GM10248 (cell line): ENCODE data around the gene GPR34.
"Not testable (repeated sequence)": the region's sequence is repeated elsewhere in the genome, so short reads cannot be mapped to it uniquely, and the experiment has no call there.

ENCODE experiments used
- CTCF ChIA-PET: fragments of 300-600 bp; sonication (Branson Sonifier 250); formaldehyde crosslinking; extraction: SDS; loops from one replicate; lab custom pipeline; 2021; ENCODE audit warnings: antibody characterized with exemption; lab: Yijun Ruan, JAX
- POLR2A ChIA-PET: fragments of 350-650 bp; sonication (Branson Sonifier 250); formaldehyde crosslinking; extraction: SDS; loops from one replicate; lab custom pipeline; 2020; ENCODE audit warnings: antibody characterized with exemption; lab: Yijun Ruan, JAX
- DNase-seq: peaks from one replicate; pipeline ENCODE4 v3.0.0; 2012; ENCODE audit errors: extremely low spot score
- CTCF ChIP-seq: IDR thresholded peaks from 2 replicates; pipeline ENCODE4 v1.5.1; 2012; ENCODE audit warnings: mild to moderate bottlenecking, low read depth; ENCODE audit errors: extremely low read depth, missing control alignments, control extremely low read depth

Gene GPR34

GRCh38 chrX:41664908-41665307, 23.9 kb upstream of the GPR34 start:
- DNase-seq: no peak
- no peak for TF ChIP-seq CTCF
- POLR2A ChIA-PET: no interaction called here
- CTCF ChIA-PET: no interaction called here

- CTCF ChIA-PET: interaction anchor here (1.5 kb wide), 1 partner anchor 8 kb away, joined by 3 read pairs; no protein-coding TSS in a partner anchor
- DNase-seq: no peak
- POLR2A ChIA-PET: no interaction called here
- no peak for TF ChIP-seq CTCF
Measured at GRCh38 chrX:41665686-41666085, 23.1 kb upstream of the GPR34 start.

DNA sequence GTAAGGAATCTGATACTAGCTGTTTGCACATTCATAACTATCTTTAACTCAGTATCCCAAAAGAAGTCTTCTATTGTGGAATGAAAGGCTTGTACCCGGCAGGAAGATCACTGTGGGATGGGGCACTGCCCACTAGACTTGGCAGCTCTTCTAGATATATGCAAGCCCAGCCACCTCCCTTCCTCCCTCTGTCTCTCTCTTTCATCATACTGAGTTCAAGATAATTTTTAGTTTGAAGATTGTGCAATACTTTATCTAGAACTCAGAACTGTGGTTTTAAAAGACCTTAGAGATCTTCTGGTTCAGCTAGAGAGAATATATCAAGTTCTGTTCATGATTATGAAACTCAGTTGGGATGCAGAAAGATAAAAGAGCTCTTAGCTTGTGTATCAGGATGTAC, 22.5 kb upstream of the GPR34 start:
- TF ChIP-seq CTCF: no peak
- DNase-seq: no peak
- ChIA-PET CTCF (interaction anchor here (1.5 kb wide), 1 partner anchor 9 kb away, joined by 3 read pairs; no protein-coding TSS in a partner anchor), POLR2A (no interaction called here)

DNA sequence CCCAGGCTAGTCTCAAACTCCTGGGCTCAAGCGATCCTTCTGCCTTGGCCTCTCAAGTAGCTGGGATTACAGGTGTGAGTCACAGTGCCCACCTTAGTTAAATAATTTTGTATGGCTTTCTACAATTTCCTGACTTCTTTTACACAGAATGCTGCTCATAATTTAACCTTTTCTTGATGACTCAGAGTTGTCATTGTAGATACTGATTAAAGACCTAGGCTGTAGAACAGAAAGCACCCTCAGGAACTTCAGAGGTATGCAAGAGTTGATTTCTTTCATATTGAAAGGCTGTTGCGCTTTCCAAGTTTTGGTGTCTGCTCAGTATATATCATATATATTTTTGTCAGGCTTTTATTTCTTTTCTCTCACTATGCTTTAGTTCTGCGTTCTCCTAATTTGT, 21.1 kb upstream of the GPR34 start:
- no peak for DNase-seq
- ChIA-PET CTCF (no interaction called here), POLR2A (no interaction called here)
- TF ChIP-seq CTCF: no peak

GRCh38 chrX:41670112-41670511, 18.7 kb upstream of the GPR34 start:
- POLR2A ChIA-PET: no interaction called here
- TF ChIP-seq CTCF: no peak

GRCh38 chrX:41671082-41671481, 17.7 kb upstream of the GPR34 start:
- DNase-seq: no peak
- ChIA-PET POLR2A (no interaction called here), CTCF (no interaction called here)
- no peak for TF ChIP-seq CTCF

More at GRCh38 chrX:41670112-41670511, 18.7 kb upstream of the GPR34 start:
- CTCF ChIA-PET: no interaction called here
- no peak for DNase-seq

DNA sequence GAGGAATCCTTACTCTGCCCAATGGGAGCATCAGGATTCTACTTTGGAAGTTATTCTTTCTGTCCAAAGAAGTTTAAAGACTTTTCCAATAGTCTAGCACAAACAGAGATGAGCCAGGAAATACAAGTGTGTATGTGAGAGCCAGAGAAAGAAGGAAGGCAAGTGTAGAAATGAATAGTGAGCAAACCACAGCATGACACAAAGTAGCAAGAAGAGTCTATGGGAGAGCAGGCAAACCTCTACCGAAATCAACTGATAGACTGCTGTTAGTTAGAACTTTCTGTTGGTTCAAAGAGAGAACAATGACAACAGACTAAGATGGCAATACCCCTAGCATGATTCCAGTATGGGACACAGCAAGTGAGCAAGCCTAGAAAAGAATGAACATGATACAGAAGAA, 16.1 kb upstream of the GPR34 start:
- ChIA-PET CTCF (no interaction called here), POLR2A (no interaction called here)
- TF ChIP-seq CTCF: no peak

GRCh38 chrX:41676361-41676760, 12.4 kb upstream of the GPR34 start:
- POLR2A ChIA-PET, DNase-seq: not testable (repeated sequence)
- CTCF ChIA-PET: interaction anchor here (1.0 kb wide), 1 partner anchor 10 kb away, joined by 3 read pairs; no protein-coding TSS in a partner anchor

More for the DNA sequence above, 16.1 kb upstream of the GPR34 start:
- no peak for DNase-seq
